ENCODE results near the gene GRIA1. TPM values are rescaled to one million over a fixed set of nuclear protein-coding genes. Genes with fewer than 3 reads are reported as not detected.

Gene GRIA1
- total RNA-seq, 1 donor: 1.1 TPM

GRCh38 chr5:153632748-153633290 is 142.3 kb downstream of the GRIA1 start:
- Histone ChIP-seq H3K27me3 (ENCODE audit: insufficient read depth, low read length) (no peaks in the 10 kb centered on the region), H2AFZ (ENCODE audit: low read length) (no peak overlapping the region), H3K9me3 (ENCODE audit: low read depth, low read length) (no peaks in the 10 kb centered on the region), H3K79me2 (ENCODE audit: insufficient read depth, low read length) (no peaks in the 10 kb centered on the region), H3K27ac (ENCODE audit: low read depth, low read length) (no peak overlapping the region), H3K36me3 (ENCODE audit: insufficient read depth, low read length) (no peaks in the 10 kb centered on the region), H3K4me2 (ENCODE audit: insufficient read depth, low read length) (no peak overlapping the region), H3K4me1 (ENCODE audit: insufficient read depth, low read length) (peaks cover 17% of the 10 kb centered on the region), H4K20me1 (ENCODE audit: insufficient read depth, low read length) (no peaks in the 10 kb centered on the region), H3K4me3 (ENCODE audit: insufficient read depth, low read length) (no peak overlapping the region)
- DNase-seq (ENCODE audit: insufficient read length, low spot score, missing footprints): no peak
- no peak for TF ChIP-seq CTCF (IDR thresholded peaks at IDR 0.05; ENCODE audit: extremely low read depth, low read depth, low read length)

GRCh38 chr5:153636670-153637451 is 146.4 kb downstream of the GRIA1 start:
- H3K27ac ChIP-seq (ENCODE audit: low read depth, low read length): no peak overlapping the region
- DNase-seq (ENCODE audit: insufficient read length, low spot score, missing footprints): no peak
- TF ChIP-seq CTCF (IDR thresholded peaks at IDR 0.05; ENCODE audit: extremely low read depth, low read depth, low read length): no peak
- H2AFZ ChIP-seq (ENCODE audit: low read length): no peak overlapping the region
- H3K4me3 ChIP-seq (ENCODE audit: insufficient read depth, low read length): no peak overlapping the region
- no peaks in the 10 kb centered on the region for H3K4me1 ChIP-seq (ENCODE audit: insufficient read depth, low read length)
- no peak overlapping the region for H3K4me2 ChIP-seq (ENCODE audit: insufficient read depth, low read length)
- no peaks in the 10 kb centered on the region for H3K27me3 ChIP-seq (ENCODE audit: insufficient read depth, low read length)
- H4K20me1 ChIP-seq (ENCODE audit: insufficient read depth, low read length): no peaks in the 10 kb centered on the region
- H3K9me3 ChIP-seq (ENCODE audit: low read depth, low read length): no peaks in the 10 kb centered on the region
- no peaks in the 10 kb centered on the region for H3K79me2 ChIP-seq (ENCODE audit: insufficient read depth, low read length)
- no peaks in the 10 kb centered on the region for H3K36me3 ChIP-seq (ENCODE audit: insufficient read depth, low read length)

GRCh38 chr5:153640293-153640692 is 149.8 kb downstream of the GRIA1 start:
- TF ChIP-seq CTCF (IDR thresholded peaks at IDR 0.05; ENCODE audit: extremely low read depth, low read depth, low read length): no peak
- Histone ChIP-seq H3K9me3 (ENCODE audit: low read depth, low read length) (no peaks in the 10 kb centered on the region), H3K27ac (ENCODE audit: low read depth, low read length) (no peak overlapping the region), H2AFZ (ENCODE audit: low read length) (no peak overlapping the region), H3K79me2 (ENCODE audit: insufficient read depth, low read length) (no peaks in the 10 kb centered on the region), H3K4me3 (ENCODE audit: insufficient read depth, low read length) (no peak overlapping the region), H3K4me2 (ENCODE audit: insufficient read depth, low read length) (no peak overlapping the region), H4K20me1 (ENCODE audit: insufficient read depth, low read length) (no peaks in the 10 kb centered on the region), H3K27me3 (ENCODE audit: insufficient read depth, low read length) (no peaks in the 10 kb centered on the region), H3K36me3 (ENCODE audit: insufficient read depth, low read length) (no peaks in the 10 kb centered on the region), H3K4me1 (ENCODE audit: insufficient read depth, low read length) (no peaks in the 10 kb centered on the region)
- DNase-seq (ENCODE audit: insufficient read length, low spot score, missing footprints): no peak

- H3K27me3 ChIP-seq (ENCODE audit: insufficient read depth, low read length): no peaks in the 10 kb centered on the region
- H3K4me1 ChIP-seq (ENCODE audit: insufficient read depth, low read length): no peaks in the 10 kb centered on the region
- no peaks in the 10 kb centered on the region for H3K9me3 ChIP-seq (ENCODE audit: low read depth, low read length)
- no peaks in the 10 kb centered on the region for H3K79me2 ChIP-seq (ENCODE audit: insufficient read depth, low read length)
- H4K20me1 ChIP-seq (ENCODE audit: insufficient read depth, low read length): no peaks in the 10 kb centered on the region
- no peaks in the 10 kb centered on the region for H3K36me3 ChIP-seq (ENCODE audit: insufficient read depth, low read length)
- no peak for TF ChIP-seq CTCF (IDR thresholded peaks at IDR 0.05; ENCODE audit: extremely low read depth, low read depth, low read length)
- no peak overlapping the region for H2AFZ ChIP-seq (ENCODE audit: low read length)
- no peak for DNase-seq (ENCODE audit: insufficient read length, low spot score, missing footprints)
- H3K4me3 ChIP-seq (ENCODE audit: insufficient read depth, low read length): no peak overlapping the region
- no peak overlapping the region for H3K4me2 ChIP-seq (ENCODE audit: insufficient read depth, low read length)
- no peak overlapping the region for H3K27ac ChIP-seq (ENCODE audit: low read depth, low read length)
Observed at GRCh38 chr5:153641183-153641688, 150.8 kb downstream of the GRIA1 start.

Measured in osteoblast (primary cell).